ENCODE measurements around the gene TBC1D26.
"Not testable (repeated sequence)": the region's sequence is repeated elsewhere in the genome, so short reads cannot be mapped to it uniquely, and the experiment has no call there.

DNA sequence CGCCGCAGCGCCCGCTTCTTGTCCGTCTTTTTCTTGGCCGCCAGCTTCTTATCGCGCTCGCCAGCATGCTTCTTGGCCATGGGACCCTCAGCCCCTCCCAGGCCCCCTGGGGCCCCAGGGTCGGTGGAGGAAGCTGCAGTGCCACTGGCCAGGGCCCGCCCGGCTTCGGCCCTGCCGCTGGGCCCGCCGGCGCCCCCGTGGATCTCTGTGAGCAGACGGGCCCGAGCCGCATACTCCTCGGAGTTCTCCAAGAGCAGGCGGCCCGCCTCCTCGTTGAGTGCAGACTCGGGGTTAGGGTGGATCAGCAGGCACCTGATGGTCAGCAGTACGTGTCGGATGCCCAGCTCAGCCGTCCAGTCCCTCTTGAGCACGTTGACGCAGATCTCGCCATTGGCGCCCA lies 27.8 kb upstream of the TBC1D26 start:
- TF ChIP-seq CTCF (conservative IDR thresholded peaks at IDR 0.05; ENCODE audit: low read depth, low read length); MAFK (IDR thresholded peaks at IDR 0.05; ENCODE audit: low read depth, low read length); POLR2A (IDR thresholded peaks at IDR 0.05; ENCODE audit: low read depth, low read length): not testable (repeated sequence)

Measured in IMR-90 (cell line).